ENCODE data around the gene PPP2R5C. TPM values are rescaled to one million over a fixed set of nuclear protein-coding genes. Genes with fewer than 3 reads are reported as not detected.

PPP2R5C gene
- total and polyA plus RNA-seq, 2 of the 4 experiments (the other 2 are of a cell fraction), result 65.9 to 78.7 TPM

DNA sequence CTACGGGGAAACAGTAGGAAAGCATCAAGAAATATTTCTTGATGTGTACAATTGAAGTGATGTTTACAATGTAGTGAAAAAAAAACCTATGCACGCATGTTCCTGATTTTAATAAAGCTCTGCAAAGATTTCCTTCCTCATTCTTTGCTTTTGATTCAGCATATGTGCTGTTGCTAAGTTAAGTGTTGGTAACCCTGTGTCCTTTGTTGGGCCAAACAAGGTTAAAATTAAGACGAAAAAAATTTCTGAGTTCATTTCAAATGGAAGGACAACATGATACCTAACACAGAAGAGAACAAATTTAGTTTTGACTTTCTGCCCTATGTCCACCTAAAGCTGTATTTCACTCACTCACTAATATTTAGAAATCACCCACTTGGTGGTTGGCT lies 62.8 kb downstream of the PPP2R5C start:
- H3K4me3 ChIP-seq (ENCODE audit: insufficient read depth, low read depth, low read length), result no peak overlapping the region
- 0 out of 2 replicates have a peak overlapping the region, but pooled peaks have one; percentile 25 for H3K14ac ChIP-seq (replicated peaks; ENCODE audit: low read depth, low read length)
- no peak overlapping the region for H4K8ac ChIP-seq (ENCODE audit: low read depth in 2 of 2, low read length in 2 of 2)
- H2BK120ac ChIP-seq (ENCODE audit: low read depth, low read length), result no peak overlapping the region
- no peak overlapping the region for H2AK5ac ChIP-seq (ENCODE audit: low read depth, low read length)
- no peak overlapping the region for H2BK20ac ChIP-seq (ENCODE audit: low read depth, low read length)
- no peak overlapping the region for H4K91ac ChIP-seq (ENCODE audit: insufficient read depth, low read depth, low read length)
- no TSS peak for BruUV-seq (replicated peaks)
- H3K27ac ChIP-seq (ENCODE audit: insufficient read depth, low read length), result no peak overlapping the region
- in situ Hi-C loops (cut with MboI; ENCODE audit: low sequenced_read_pairs) (no loop called here), intact Hi-C loops (cut with micrococcal nuclease) (no loop called here), dilution Hi-C loops (cut with HindIII; ENCODE audit: low sequenced_read_pairs, unreplicated experiment) (no loop called here)
- no peak overlapping the region for H3K4me2 ChIP-seq (ENCODE audit: low read depth, low read length)
- ATAC-seq (ENCODE audit: low read depth) (no peak), DNase-seq (no peak)
- H3K4me1 ChIP-seq (ENCODE audit: control insufficient read depth, insufficient read depth, low read length), result peaks cover 17% of the 10 kb centered on the region
- no peak overlapping the region for H2BK15ac ChIP-seq (ENCODE audit: low read depth, low read length)
- H2AK9ac ChIP-seq (replicated peaks; ENCODE audit: low read depth, low read length, poor library complexity), result peak overlapping the region; percentile 33
- CTCF ChIA-PET, result no interaction called here
- no peak for TF ChIP-seq RFX5 (IDR thresholded peaks at IDR 0.05; ENCODE audit: low read depth, low read length)
- no peak for TF ChIP-seq RCOR1 (IDR thresholded peaks at IDR 0.05; ENCODE audit: insufficient replicate concordance, low read length)
- TF ChIP-seq USF2 (IDR thresholded peaks at IDR 0.05; ENCODE audit: low read depth, low read length), result no peak
- no peak for TF ChIP-seq SMC3 (IDR thresholded peaks at IDR 0.05; ENCODE audit: low read depth, low read length)
- TF ChIP-seq, protein P1, sequence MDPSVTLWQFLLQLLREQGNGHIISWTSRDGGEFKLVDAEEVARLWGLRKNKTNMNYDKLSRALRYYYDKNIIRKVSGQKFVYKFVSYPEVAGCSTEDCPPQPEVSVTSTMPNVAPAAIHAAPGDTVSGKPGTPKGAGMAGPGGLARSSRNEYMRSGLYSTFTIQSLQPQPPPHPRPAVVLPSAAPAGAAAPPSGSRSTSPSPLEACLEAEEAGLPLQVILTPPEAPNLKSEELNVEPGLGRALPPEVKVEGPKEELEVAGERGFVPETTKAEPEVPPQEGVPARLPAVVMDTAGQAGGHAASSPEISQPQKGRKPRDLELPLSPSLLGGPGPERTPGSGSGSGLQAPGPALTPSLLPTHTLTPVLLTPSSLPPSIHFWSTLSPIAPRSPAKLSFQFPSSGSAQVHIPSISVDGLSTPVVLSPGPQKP (IDR thresholded peaks at IDR 0.05; ENCODE audit: borderline replicate concordance, low read depth, low read length), result no peak
- no peak for TF ChIP-seq POLR2A (IDR thresholded peaks at IDR 0.05; ENCODE audit: low read depth, low read length)
- TF ChIP-seq NFE2L2 (IDR thresholded peaks at IDR 0.05; ENCODE audit: low read depth, low read length), result no peak
- TF ChIP-seq CEBPB (IDR thresholded peaks at IDR 0.05; ENCODE audit: low read depth, low read length), result no peak
- TF ChIP-seq RAD21 (IDR thresholded peaks at IDR 0.05; ENCODE audit: low read length), result no peak
- TF ChIP-seq MAFK (IDR thresholded peaks at IDR 0.05; ENCODE audit: low read depth, low read length), result no peak
- no peak for TF ChIP-seq MXI1 (IDR thresholded peaks at IDR 0.05; ENCODE audit: borderline replicate concordance, low read depth, low read length)
- TF ChIP-seq MAZ (IDR thresholded peaks at IDR 0.05; ENCODE audit: borderline replicate concordance, low read depth, low read length), result no peak
- TF ChIP-seq, protein P2, sequence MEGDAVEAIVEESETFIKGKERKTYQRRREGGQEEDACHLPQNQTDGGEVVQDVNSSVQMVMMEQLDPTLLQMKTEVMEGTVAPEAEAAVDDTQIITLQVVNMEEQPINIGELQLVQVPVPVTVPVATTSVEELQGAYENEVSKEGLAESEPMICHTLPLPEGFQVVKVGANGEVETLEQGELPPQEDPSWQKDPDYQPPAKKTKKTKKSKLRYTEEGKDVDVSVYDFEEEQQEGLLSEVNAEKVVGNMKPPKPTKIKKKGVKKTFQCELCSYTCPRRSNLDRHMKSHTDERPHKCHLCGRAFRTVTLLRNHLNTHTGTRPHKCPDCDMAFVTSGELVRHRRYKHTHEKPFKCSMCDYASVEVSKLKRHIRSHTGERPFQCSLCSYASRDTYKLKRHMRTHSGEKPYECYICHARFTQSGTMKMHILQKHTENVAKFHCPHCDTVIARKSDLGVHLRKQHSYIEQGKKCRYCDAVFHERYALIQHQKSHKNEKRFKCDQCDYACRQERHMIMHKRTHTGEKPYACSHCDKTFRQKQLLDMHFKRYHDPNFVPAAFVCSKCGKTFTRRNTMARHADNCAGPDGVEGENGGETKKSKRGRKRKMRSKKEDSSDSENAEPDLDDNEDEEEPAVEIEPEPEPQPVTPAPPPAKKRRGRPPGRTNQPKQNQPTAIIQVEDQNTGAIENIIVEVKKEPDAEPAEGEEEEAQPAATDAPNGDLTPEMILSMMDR (conservative IDR thresholded peaks at IDR 0.05; ENCODE audit: low read depth, low read length), result no peak
- H4K5ac ChIP-seq (ENCODE audit: low read depth, low read length), result no peak overlapping the region
- H3K4ac ChIP-seq (ENCODE audit: low read depth, low read length), result no peak overlapping the region
- no peak overlapping the region for H3K23ac ChIP-seq (ENCODE audit: low read depth, low read length)
- no peak overlapping the region for H3K56ac ChIP-seq (ENCODE audit: extremely low read depth, insufficient read depth, low read length)
- H3K9ac ChIP-seq (ENCODE audit: low read depth, low read length), result no peak overlapping the region
- H3K9me1 ChIP-seq (ENCODE audit: insufficient read depth, low read length), result peaks cover 21% of the 10 kb centered on the region
- H3K36me3 ChIP-seq (ENCODE audit: control insufficient read depth, insufficient read depth, low read length), result peaks cover 5% of the 10 kb centered on the region; the same call in 1 of the 2 replicates
- no peak overlapping the region for H2AFZ ChIP-seq (replicated peaks; ENCODE audit: low read length, poor library complexity)
- no CpG with 5 or more reads among the region's 3 CpGs for WGBS, 2 experiments (ENCODE audit: extremely low coverage in 2 of 2, insufficient read length in 1 of 2)
- H4K20me1 ChIP-seq (ENCODE audit: insufficient read depth, low read length), result peaks cover 80% of the 10 kb centered on the region
- no peaks in the 10 kb centered on the region for H3K9me3 ChIP-seq (ENCODE audit: control insufficient read depth, insufficient read depth, low read length)
- H2BK5ac ChIP-seq (ENCODE audit: low read depth, low read length, poor library complexity, severe bottlenecking), result no peak overlapping the region
- no peaks in the 10 kb centered on the region for H3K27me3 ChIP-seq (ENCODE audit: control insufficient read depth, insufficient read depth, low read length)
- POLR2A ChIA-PET (ENCODE audit: unreplicated experiment), result no interaction called here
- peak overlapping the region; percentile 18; the same call in 1 of the 2 replicates for H3K18ac ChIP-seq (ENCODE audit: low read depth, low read length)
- H3K79me1 ChIP-seq (ENCODE audit: low read depth in 1 of 2, low read length in 2 of 2), result peaks cover 51 to 63% of the 10 kb centered on the region in 2 experiments
